ENCODE results near the gene IDUA.

Gene IDUA

DNA sequence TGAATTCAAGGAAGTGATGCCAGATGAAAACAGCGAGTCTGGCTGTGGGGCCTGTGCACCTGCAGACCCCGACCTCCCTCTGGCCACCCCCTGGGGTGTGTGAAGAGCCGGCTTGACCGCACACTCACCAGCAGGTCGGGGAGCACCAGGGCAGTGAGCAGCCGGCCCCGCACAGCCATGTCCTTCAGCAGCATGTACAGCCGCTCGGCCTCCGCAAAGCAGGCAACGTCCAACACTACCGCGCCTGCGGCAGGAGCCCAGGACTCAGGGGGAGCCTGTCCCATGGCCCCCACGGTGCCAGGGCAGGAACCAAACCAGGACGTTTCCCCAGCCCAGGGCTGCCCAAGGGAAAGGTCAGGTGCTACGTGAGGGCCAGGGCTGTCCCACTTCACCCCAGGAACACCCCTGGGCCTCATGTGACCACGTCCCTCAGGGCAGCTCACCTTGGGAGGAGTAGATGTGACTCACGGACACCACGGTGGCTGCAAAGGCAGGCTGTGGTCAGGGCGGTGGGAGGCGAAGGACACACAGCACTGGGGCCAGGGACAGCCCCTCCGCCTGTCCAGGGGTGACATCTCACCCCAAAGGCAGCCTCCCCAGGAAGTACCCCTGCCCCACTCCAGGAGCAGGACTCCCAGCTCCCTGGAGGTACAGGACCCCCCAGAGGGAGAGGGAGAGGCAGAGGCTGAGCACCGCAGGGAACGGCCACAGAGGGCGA, 21.6 kb upstream of the IDUA start:
- DNase-seq (ENCODE audit: extremely low spot score) = no peak
- TF ChIP-seq, protein P1, sequence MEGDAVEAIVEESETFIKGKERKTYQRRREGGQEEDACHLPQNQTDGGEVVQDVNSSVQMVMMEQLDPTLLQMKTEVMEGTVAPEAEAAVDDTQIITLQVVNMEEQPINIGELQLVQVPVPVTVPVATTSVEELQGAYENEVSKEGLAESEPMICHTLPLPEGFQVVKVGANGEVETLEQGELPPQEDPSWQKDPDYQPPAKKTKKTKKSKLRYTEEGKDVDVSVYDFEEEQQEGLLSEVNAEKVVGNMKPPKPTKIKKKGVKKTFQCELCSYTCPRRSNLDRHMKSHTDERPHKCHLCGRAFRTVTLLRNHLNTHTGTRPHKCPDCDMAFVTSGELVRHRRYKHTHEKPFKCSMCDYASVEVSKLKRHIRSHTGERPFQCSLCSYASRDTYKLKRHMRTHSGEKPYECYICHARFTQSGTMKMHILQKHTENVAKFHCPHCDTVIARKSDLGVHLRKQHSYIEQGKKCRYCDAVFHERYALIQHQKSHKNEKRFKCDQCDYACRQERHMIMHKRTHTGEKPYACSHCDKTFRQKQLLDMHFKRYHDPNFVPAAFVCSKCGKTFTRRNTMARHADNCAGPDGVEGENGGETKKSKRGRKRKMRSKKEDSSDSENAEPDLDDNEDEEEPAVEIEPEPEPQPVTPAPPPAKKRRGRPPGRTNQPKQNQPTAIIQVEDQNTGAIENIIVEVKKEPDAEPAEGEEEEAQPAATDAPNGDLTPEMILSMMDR (IDR thresholded peaks at IDR 0.05; ENCODE audit: control extremely low read depth, extremely low read depth, low read depth, missing control alignments) = no peak
- ChIA-PET POLR2A (interaction anchor here (0.5 kb wide), 1 partner anchor 416 kb away, joined by 7 read pairs; no protein-coding TSS in a partner anchor), CTCF (interaction anchor here (1.3 to 1.7 kb wide), 2 partner anchors 21 to 22 kb away, joined by 3 to 5 read pairs; partner anchors contain the start of gene IDUA)

DNA sequence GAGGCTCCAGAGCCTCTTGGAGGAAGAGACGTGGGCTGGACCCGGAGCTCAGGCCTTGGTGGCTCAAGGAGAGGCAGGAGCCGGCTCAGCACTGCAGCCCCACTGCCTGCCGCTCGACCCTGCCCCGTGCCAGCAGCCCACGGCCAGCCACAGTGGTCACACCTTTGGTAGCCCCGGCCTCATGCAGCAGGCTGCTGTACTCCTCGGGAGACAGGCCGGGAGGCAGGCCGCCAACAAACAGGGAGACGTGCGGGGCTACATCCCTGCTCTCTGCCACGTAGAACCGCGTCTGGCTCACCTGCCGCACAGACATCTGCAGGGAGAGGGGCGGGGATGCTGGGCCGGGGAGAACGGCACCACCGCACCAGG, 21.1 kb upstream of the IDUA start:
- DNase-seq (ENCODE audit: extremely low spot score) = no peak
- ChIA-PET POLR2A (no interaction called here), CTCF (interaction anchor here (1.3 kb wide), 1 partner anchor 22 kb away, joined by 5 read pairs; the partner anchor contains the start of gene IDUA)
- TF ChIP-seq, protein P1 (IDR thresholded peaks at IDR 0.05; ENCODE audit: control extremely low read depth, extremely low read depth, low read depth, missing control alignments) = no peak

DNA sequence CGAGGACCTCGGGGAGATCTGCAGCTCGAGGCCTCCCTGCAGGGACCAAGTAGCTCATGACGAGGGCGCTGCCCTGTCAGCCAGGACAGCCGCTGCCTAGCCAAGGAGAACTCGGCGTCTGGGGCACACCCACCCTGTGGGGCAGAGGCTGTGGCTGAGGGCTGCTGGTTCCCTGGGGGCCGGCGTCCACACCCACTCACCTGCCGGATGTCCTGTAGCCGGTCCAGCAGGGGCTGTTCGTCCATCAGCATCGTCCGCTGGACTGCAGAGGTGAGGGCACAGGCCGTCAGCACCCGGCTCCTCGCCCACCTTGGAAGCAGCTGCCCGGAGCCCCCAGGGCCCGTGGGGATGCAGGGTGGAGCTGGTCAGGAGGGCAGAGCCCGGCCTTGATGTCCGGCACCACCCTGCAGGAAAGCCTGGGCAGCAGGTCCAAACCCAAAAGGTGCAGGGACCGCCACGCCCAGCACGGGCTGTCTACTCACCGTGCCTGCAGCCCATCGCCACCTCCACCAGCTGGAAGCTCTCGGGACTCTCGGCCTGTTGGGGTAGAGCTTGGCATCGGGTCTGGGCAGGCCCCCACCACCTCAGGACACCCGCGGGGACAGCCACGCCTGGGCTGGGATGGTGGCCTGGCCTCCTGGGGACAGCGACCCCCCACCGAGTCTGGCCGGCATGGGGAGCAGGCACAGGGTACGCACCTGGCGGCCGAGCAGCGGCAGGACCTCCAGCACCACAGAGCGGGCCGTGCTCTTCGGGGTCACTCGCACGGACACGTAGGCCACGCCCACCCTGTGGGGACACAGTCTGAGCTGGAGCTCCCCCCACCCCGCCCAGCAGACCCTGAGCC, 20.4 kb upstream of the IDUA start:
- ChIA-PET CTCF (interaction anchor here (1.3 kb wide), 1 partner anchor 21 kb away, joined by 5 read pairs; the partner anchor contains the start of gene IDUA), POLR2A (no interaction called here)
- no peak for DNase-seq (ENCODE audit: extremely low spot score)
- TF ChIP-seq, protein P1 (IDR thresholded peaks at IDR 0.05; ENCODE audit: control extremely low read depth, extremely low read depth, low read depth, missing control alignments) = no peak

DNA sequence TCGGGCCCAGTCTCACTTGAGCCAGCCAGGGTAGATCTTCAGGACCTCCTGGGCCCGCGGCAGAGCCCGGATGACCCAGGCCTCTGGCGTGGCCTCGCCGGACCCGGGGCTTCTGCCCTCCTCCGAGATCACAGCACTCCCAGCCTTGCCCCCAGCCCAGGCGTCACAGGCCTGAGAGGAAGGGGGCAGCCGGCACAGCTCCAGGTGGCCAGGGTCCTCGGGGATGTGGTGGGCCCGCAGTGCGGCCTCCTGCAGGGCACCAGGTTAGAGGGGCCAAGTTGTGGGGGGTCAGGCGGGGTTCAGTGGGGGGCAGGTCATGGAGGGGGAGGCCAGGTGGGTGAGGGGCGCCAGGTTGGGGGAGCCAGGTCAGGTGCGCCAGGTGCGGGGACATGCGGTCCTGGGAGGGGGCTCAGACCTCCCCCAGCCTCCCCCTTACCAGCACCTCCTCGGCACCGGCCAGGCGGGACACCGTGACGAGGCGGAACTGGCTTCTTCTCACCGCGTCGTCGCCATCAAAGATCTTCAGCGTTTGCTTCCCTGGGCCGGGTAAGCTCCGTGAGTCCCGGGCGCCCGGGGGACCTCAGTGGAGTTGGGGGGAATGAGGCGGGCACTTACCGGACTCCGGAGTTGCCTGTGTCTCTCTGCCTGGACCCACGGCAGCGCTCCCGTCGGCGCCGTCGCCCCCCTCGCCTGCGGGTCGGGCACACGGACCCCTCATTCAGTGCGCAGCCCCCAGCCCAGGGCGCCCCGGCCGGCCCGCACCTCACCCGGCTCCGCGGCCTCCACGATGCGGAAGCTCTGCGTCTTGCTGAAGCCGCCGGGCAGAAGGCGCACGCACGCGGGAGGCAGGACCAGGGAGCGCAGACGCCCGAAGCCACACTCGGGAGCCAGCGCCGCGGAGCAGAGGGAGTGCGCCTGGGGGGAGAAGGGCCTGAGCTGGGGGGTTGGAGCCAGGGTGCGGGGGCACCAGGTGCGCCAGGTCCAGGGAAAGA, 19.4 kb upstream of the IDUA start:
- TF ChIP-seq, protein P1 (IDR thresholded peaks at IDR 0.05; ENCODE audit: control extremely low read depth, extremely low read depth, low read depth, missing control alignments) = no peak
- ChIA-PET CTCF (no interaction called here), POLR2A (no interaction called here)
- DNase-seq (ENCODE audit: extremely low spot score) = no peak

DNA sequence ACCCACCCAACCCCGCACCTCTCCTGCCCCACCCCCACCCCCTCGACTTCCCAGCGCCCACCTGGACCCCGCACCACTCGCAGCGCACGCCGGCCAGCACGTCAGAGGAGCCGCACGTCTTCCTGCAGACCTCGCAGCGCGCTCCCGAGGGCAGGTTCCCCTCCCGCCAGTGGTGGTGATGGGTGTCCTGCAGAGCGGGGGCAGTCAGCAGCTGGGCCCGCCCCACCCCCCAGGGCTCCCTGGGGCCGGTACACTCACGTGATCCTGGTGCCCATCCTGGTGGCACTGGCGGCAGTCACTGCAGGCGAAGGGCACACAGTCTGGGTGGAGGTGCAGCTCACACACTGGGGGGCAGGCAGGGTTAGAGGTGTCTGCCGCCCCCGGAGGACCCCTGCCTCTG, 18.6 kb upstream of the IDUA start:
- TF ChIP-seq, protein P1 (IDR thresholded peaks at IDR 0.05; ENCODE audit: control extremely low read depth, extremely low read depth, low read depth, missing control alignments) = no peak
- ChIA-PET CTCF (no interaction called here), POLR2A (no interaction called here)
- no peak for DNase-seq (ENCODE audit: extremely low spot score)
